K562 (cell line): ENCODE results near the gene NPAS2. TPM values are rescaled to one million over a fixed set of nuclear protein-coding genes. Genes with fewer than 3 reads are reported as not detected.

Experiments
- ATAC-seq: fragments of 200-7000 bp; cut with Tn5 transposase; 3 replicates; pipeline ENCODE4 v1.9.1; 2020; ENCODE audit warnings: moderate library complexity
- BruUV-seq: library from RNA; stranded (reverse); fragments of 400-500 nt; replicated peaks from 2 replicates; lab custom pipeline; 2021; lab: Mats Ljungman, UMichigan
- CTCF ChIA-PET: fragments of 300-600 bp; formaldehyde crosslinking; extraction: SDS; loops from one replicate; lab custom pipeline; 2021; ENCODE audit warnings: low intra/inter-chr PET ratio; lab: Yijun Ruan, JAX
- POLR2A ChIA-PET: fragments of 300-600, 350-650 bp; sonication (Branson Sonifier 250); formaldehyde crosslinking; extraction: SDS; loops from one replicate; lab custom pipeline; 2021; ENCODE audit warnings: antibody characterized with exemption, inconsistent platforms; lab: Yijun Ruan, JAX
- DNase-seq, 4 experiments: peaks; one replicate each; pipeline versions ENCODE4 v3.0.0 to v3.0.0-alpha.2; 2011 to 2018; ENCODE audit warnings: low spot score in 3 of 4, mixed read lengths in 3 of 4; ENCODE audit errors: extremely low read depth in 1 of 4
- FAIRE-seq: peaks from 2 replicates; lab custom pipeline; 2011; peaks lifted over from hg19 to GRCh38; lab: Jason Lieb, UNC
- H2AFZ ChIP-seq: 2 replicates; pipeline ENCODE4 v1.6.0; 2011; ENCODE audit warnings: low read depth, low read length, control low read depth, inconsistent platforms
- H3K27ac ChIP-seq: fragments of 200-600 bp; 3 replicates; pipeline ENCODE4 v1.8.0; 2011; ENCODE audit warnings: low read depth, mild to moderate bottlenecking, control low read depth, inconsistent platforms, low read length, moderate library complexity, mixed read lengths; ENCODE audit errors: extremely low read depth
- H3K27me3 ChIP-seq, 2 experiments: fragments of 300-600 bp in 1 of 2; 2 replicates in 1 of 2; 3 replicates in 1 of 2; pipeline versions ENCODE4 v1.6.0 to v1.8.0; 2011; ENCODE audit warnings: inconsistent platforms in 2 of 2, low read length in 2 of 2, mild to moderate bottlenecking in 1 of 2, mixed read lengths in 1 of 2, moderate library complexity in 1 of 2; ENCODE audit not compliant: control insufficient read depth in 2 of 2, insufficient read depth in 2 of 2
- H3K36me3 ChIP-seq: fragments of 300-600 bp; 3 replicates; pipeline ENCODE4 v1.8.0; 2011; ENCODE audit warnings: mild to moderate bottlenecking, low read length, inconsistent platforms; ENCODE audit not compliant: control insufficient read depth, insufficient read depth
- H3K4me1 ChIP-seq, 2 experiments: fragments of 200-600 bp in 1 of 2; replicated peaks in 1 of 2; 2 replicates in 1 of 2; 3 replicates in 1 of 2; pipeline versions ENCODE4 v1.5.1 to v1.8.0; 2011; ENCODE audit warnings: inconsistent platforms in 2 of 2, low read length in 2 of 2, mild to moderate bottlenecking in 1 of 2, mixed read lengths in 1 of 2, moderate library complexity in 1 of 2; ENCODE audit not compliant: control insufficient read depth in 2 of 2, insufficient read depth in 2 of 2
- H3K4me2 ChIP-seq: 2 replicates; pipeline ENCODE4 v1.6.1; 2011; ENCODE audit warnings: low read length, control low read depth, inconsistent platforms, mixed read lengths; ENCODE audit not compliant: insufficient read depth
- H3K4me3 ChIP-seq: fragments of 200-600 bp; sonication (generic), shearing (Covaris generic); 2 replicates; pipeline ENCODE4 v1.5.1; 2016; ENCODE audit warnings: control low read depth, inconsistent platforms
- H3K79me2 ChIP-seq: fragments of 200-600 bp; 3 replicates; pipeline ENCODE4 v1.8.0; 2011; ENCODE audit warnings: low read length, inconsistent platforms; ENCODE audit not compliant: control insufficient read depth, insufficient read depth
- H3K9ac ChIP-seq, 2 experiments: 2 replicates each; pipeline versions ENCODE4 v1.6.0 to v1.6.1; 2011; ENCODE audit warnings: low read depth in 2 of 2, low read length in 2 of 2, control low read depth in 1 of 2, inconsistent platforms in 1 of 2, mild to moderate bottlenecking in 1 of 2, mixed read lengths in 1 of 2; ENCODE audit not compliant: insufficient read depth in 1 of 2
- H3K9me1 ChIP-seq: one replicate; pipeline ENCODE4 v1.6.0; 2011; ENCODE audit warnings: inconsistent platforms, mild to moderate bottlenecking, low read length, moderate library complexity; ENCODE audit not compliant: control insufficient read depth, insufficient read depth
- H3K9me3 ChIP-seq: replicated peaks from 2 replicates; pipeline ENCODE4 v1.5.1; 2011; ENCODE audit warnings: low read depth, low read length, inconsistent platforms; ENCODE audit not compliant: control insufficient read depth, insufficient read depth
- H4K20me1 ChIP-seq: replicated peaks from 2 replicates; pipeline ENCODE4 v1.6.1; 2011; ENCODE audit warnings: low read length, inconsistent platforms, mixed read lengths; ENCODE audit not compliant: control insufficient read depth, insufficient read depth
- CTCF ChIP-seq, 3 experiments: IDR thresholded peaks in 2 of 3; conservative IDR thresholded peaks in 1 of 3; 2 replicates each; pipeline ENCODE4 v1.5.1; 2011 to 2012; ENCODE audit warnings: low read length in 3 of 3, mild to moderate bottlenecking in 3 of 3, control low read depth in 2 of 3, improper control_type of control experiment in 1 of 3, inconsistent platforms in 1 of 3, low read depth in 1 of 3, mixed read lengths in 1 of 3, moderate library complexity in 1 of 3; ENCODE audit not compliant: insufficient read depth in 2 of 3
- MAFF ChIP-seq: IDR thresholded peaks from 2 replicates; pipeline ENCODE4 v1.6.1; 2012; ENCODE audit warnings: low read length, improper control_type of control experiment
- POLR2G ChIP-seq: fragments of 200-400 bp; formaldehyde crosslinking; IDR thresholded peaks from 2 replicates; pipeline ENCODE4 v1.6.1; 2017; ENCODE audit warnings: low read depth, mild to moderate bottlenecking, antibody characterized with exemption, low read length, moderate library complexity
- RAD21 ChIP-seq, 2 experiments: fragments of 250-450 bp in 1 of 2; fragments of 450-650 bp in 1 of 2; sonication (Bioruptor Pico) in 1 of 2; formaldehyde crosslinking in 1 of 2; IDR thresholded peaks in 1 of 2; conservative IDR thresholded peaks in 1 of 2; 2 replicates each; pipeline versions ENCODE4 v1.4.0 to v1.8.0; 2020 to 2022; ENCODE audit warnings: mild to moderate bottlenecking in 2 of 2, moderate library complexity in 1 of 2
- WGBS: fragments of 100-300 bp; shearing (Covaris generic); methylation state at CpG from one replicate; pipeline ENCODE4 v1.1.6; 2016; ENCODE audit warnings: low coverage, mixed read lengths; ENCODE audit not compliant: insufficient coverage; ENCODE audit errors: missing lambda C conversion rate; 5-methylcytosine and 5-hydroxymethylcytosine counted together
- in situ Hi-C: fragments of 300-500 bp; cut with MboI; formaldehyde crosslinking; loops from 4 replicates; pipeline ENCODE4 v1.15.0; 2018; ENCODE audit warnings: inconsistent platforms, mixed read lengths
- intact Hi-C: fragments of 100-400 bp; cut with micrococcal nuclease; formaldehyde crosslinking; loops from 2 replicates; pipeline ENCODE4 v1.14.2; 2022
- polyA plus RNA-seq, 8 experiments: library from polyadenylated mRNA; depleted of rRNA in 4 of 8; stranded (reverse) in 5 of 8; unstranded in 3 of 8; fragments of >200 nt; fragmentation: Nextera tagmentation in 2 of 8; fragmentation: Illumina TruSeq in 1 of 8; extraction: Ambion mirVana in 2 of 8; extraction: Trizol in 1 of 8; gene quantifications; 2 replicates each; pipeline versions ENCODE4 v1.2.1 to v1.2.3, GENCODE V29; 2011 to 2014; ENCODE audit warnings: inconsistent platforms in 1 of 8, missing spikeins in 1 of 8
- total RNA-seq, 7 experiments: library from RNA; depleted of rRNA in 6 of 7; stranded (reverse); fragments of >200 nt in 6 of 7; fragmentation: Illumina TruSeq in 2 of 7; extraction: Trizol in 2 of 7; gene quantifications; 2 replicates each; pipeline versions ENCODE4 v1.2.1 to v1.2.3, GENCODE V29; 2011 to 2021; ENCODE audit warnings: low replicate concordance in 1 of 7

The NPAS2 gene
- total and polyA plus RNA-seq, 9 of the 15 experiments (the other 6 are each of a cell fraction or from before 2014, with no cell fraction given): 0.06 to 0.29 (median 0.07) TPM; not detected in 5

DNA sequence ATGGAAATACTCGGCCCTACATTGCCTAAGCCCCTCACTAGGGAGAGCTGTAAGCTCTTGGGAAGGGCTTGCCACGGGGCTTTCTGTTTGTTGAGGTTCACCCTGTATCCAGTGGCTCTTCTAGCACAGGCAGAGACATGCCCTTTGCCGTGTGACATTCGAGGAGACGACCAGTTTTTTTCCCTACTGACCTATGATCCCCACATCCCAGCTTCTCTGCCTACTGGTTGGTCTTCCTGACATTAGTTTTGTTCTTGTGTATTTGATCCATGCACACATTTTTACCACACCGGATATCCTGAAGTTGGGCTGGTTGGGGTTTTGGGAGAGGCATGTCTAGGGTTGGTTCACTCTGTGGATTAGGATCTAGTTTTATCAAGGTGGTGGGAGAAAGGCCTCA is 69.3 kb downstream of the NPAS2 start:
- POLR2A ChIA-PET: interaction anchor here (0.7 kb wide), 1 partner anchor 90 kb away, joined by 4 read pairs; no protein-coding TSS in a partner anchor

More for the DNA sequence above, 69.3 kb downstream of the NPAS2 start:
- Histone ChIP-seq H3K27me3 (no peaks in the 10 kb centered on the region), H3K4me1 (peaks cover 14 to 26% of the 10 kb centered on the region in 2 experiments), H3K79me2 (no peaks in the 10 kb centered on the region), H4K20me1 (no peaks in the 10 kb centered on the region), H3K4me3 (no peak overlapping the region), H3K9me3 (no peaks in the 10 kb centered on the region), H3K36me3 (no peaks in the 10 kb centered on the region), H3K9ac (no peak overlapping the region), H3K9me1 (no peaks in the 10 kb centered on the region), H3K4me2 (no peak overlapping the region), H2AFZ (no peak overlapping the region), H3K27ac (no peak overlapping the region)
- CTCF ChIA-PET: no interaction called here
- BruUV-seq: no TSS peak
- no peak for TF ChIP-seq MAFF
- TF ChIP-seq RAD21 (CRISPR knock-in tag; conservative IDR thresholded peaks at IDR 0.05 in 1 of 2, IDR thresholded peaks at IDR 0.05 in 1 of 2): peak in 1 of 2 experiments; percentile 32; a peak in 2 of 4 replicates
- no peak for TF ChIP-seq POLR2G
- peak in 2 of 3 experiments; percentile 14 to 32; a peak in 2 of 6 replicates for TF ChIP-seq CTCF (IDR thresholded peaks at IDR 0.05 in 2 of 3, conservative IDR thresholded peaks at IDR 0.05 in 1 of 3; ENCODE audit: insufficient read depth in 2 of 3, low read depth in 1 of 3, low read length in 3 of 3)
- intact Hi-C loops: loop anchor here (1.0 kb wide), 1 partner anchor 96 kb away; no protein-coding TSS in a partner anchor
- FAIRE-seq (no peak), ATAC-seq (0 out of 3 replicates have a peak, but pooled peaks have one; percentile 12), DNase-seq (peak in 1 of 4 experiments; percentile 11)
- WGBS: 22% methylated on average over 6 of the region's 6 CpGs
- in situ Hi-C loops: no loop called here
